GM23338 (cell line): Measurements from ENCODE around the gene RASL12. TPM values are rescaled to one million over a fixed set of nuclear protein-coding genes. Genes with fewer than 3 reads are reported as not detected.

Source experiments
- ATAC-seq: fragments of 200-7000 bp; cut with Tn5 transposase; 3 replicates; pipeline ENCODE4 v1.9.1; 2020
- DNase-seq: peaks from one replicate; pipeline ENCODE4 v3.0.0-alpha.2; 2015; ENCODE audit warnings: low spot score
- H2AFZ ChIP-seq: fragments of 200-600 bp; sonication (generic); 2 replicates; pipeline ENCODE4 v1.8.0; 2016; ENCODE audit warnings: antibody characterized with exemption, mild to moderate bottlenecking, moderate library complexity
- H3F3A ChIP-seq: fragments of 200-600 bp; sonication (generic); replicated peaks from 2 replicates; pipeline ENCODE4 v1.8.0; 2017; ENCODE audit warnings: antibody characterized with exemption, mixed run types, low read depth
- H3K27ac ChIP-seq: fragments of 200-600 bp; sonication (generic); 2 replicates; pipeline ENCODE4 v1.6.1; 2016; ENCODE audit warnings: low read depth
- H3K27me3 ChIP-seq: fragments of 200-600 bp; sonication (generic); 2 replicates; pipeline ENCODE4 v1.8.0; 2016; ENCODE audit warnings: mild to moderate bottlenecking, mixed run types, moderate library complexity; ENCODE audit not compliant: insufficient read depth
- H3K36me3 ChIP-seq: fragments of 200-600 bp; sonication (generic); 2 replicates; pipeline ENCODE4 v1.8.0; 2016; ENCODE audit warnings: mild to moderate bottlenecking; ENCODE audit not compliant: insufficient read depth
- H3K4me1 ChIP-seq: fragments of 200-600 bp; sonication (generic); 2 replicates; pipeline ENCODE4 v1.8.0; 2016; ENCODE audit warnings: mild to moderate bottlenecking, moderate library complexity; ENCODE audit not compliant: insufficient read depth
- H3K4me2 ChIP-seq: fragments of 200-600 bp; sonication (generic); 2 replicates; pipeline ENCODE4 v1.7.1; 2017; ENCODE audit warnings: mixed run types
- H3K4me3 ChIP-seq: fragments of 200-600 bp; sonication (generic); 2 replicates; pipeline ENCODE4 v1.6.1; 2016; ENCODE audit warnings: mixed run types
- H3K79me2 ChIP-seq: fragments of 200-600 bp; sonication (generic); replicated peaks from 2 replicates; pipeline ENCODE4 v1.8.0; 2017; ENCODE audit warnings: mild to moderate bottlenecking; ENCODE audit not compliant: insufficient read depth
- H3K9me2 ChIP-seq: fragments of 200-600 bp; sonication (generic); 2 replicates; pipeline ENCODE4 v1.8.0; 2017; ENCODE audit not compliant: insufficient read depth
- H4K20me1 ChIP-seq: fragments of 200-600 bp; sonication (generic); replicated peaks from 2 replicates; pipeline ENCODE4 v1.8.0; 2017; ENCODE audit warnings: mild to moderate bottlenecking; ENCODE audit not compliant: insufficient read depth
- H3K27ac Mint-ChIP-seq: 2 replicates; pipeline ENCODE4 v1.8.0; 2020; ENCODE audit warnings: inconsistent platforms, mild to moderate bottlenecking, moderate library complexity, mixed read lengths
- H3K27me3 Mint-ChIP-seq: 3 replicates; pipeline ENCODE4 v1.8.0; 2022; ENCODE audit warnings: low read depth, mild to moderate bottlenecking, moderate library complexity, mixed read lengths, inconsistent platforms; ENCODE audit not compliant: insufficient read depth, poor library complexity
- H3K36me3 Mint-ChIP-seq: 3 replicates; pipeline ENCODE4 v1.8.0; 2021; ENCODE audit warnings: low read depth, mild to moderate bottlenecking, inconsistent platforms, moderate library complexity, mixed read lengths
- H3K4me1 Mint-ChIP-seq: 3 replicates; pipeline ENCODE4 v1.8.0; 2020; ENCODE audit warnings: mild to moderate bottlenecking, inconsistent platforms, mixed read lengths
- H3K4me3 Mint-ChIP-seq: 3 replicates; pipeline ENCODE4 v1.8.0; 2021; ENCODE audit warnings: moderate library complexity, mild to moderate bottlenecking, inconsistent platforms, mixed read lengths
- H3K9me3 Mint-ChIP-seq: 3 replicates; pipeline ENCODE4 v1.8.0; 2020; ENCODE audit warnings: moderate library complexity, mild to moderate bottlenecking, inconsistent platforms, mixed read lengths
- ETS1 ChIP-seq: IDR thresholded peaks from 2 replicates; pipeline ENCODE4 v1.6.1; 2016; ENCODE audit warnings: antibody characterized with exemption
- EZH2 ChIP-seq: fragments of 200-600 bp; sonication (generic); IDR thresholded peaks from one replicate; pipeline ENCODE4 v1.8.0; 2017; ENCODE audit warnings: antibody characterized with exemption, mild to moderate bottlenecking, low read depth; ENCODE audit not compliant: unreplicated experiment
- EZH2phosphoT487 ChIP-seq: fragments of 200-600 bp; sonication (generic); IDR thresholded peaks from one replicate; pipeline ENCODE4 v1.8.1; 2018; ENCODE audit warnings: antibody characterized with exemption; ENCODE audit not compliant: unreplicated experiment
- JUNB ChIP-seq: IDR thresholded peaks from one replicate; pipeline ENCODE4 v1.6.1; 2016; ENCODE audit warnings: antibody characterized with exemption; ENCODE audit not compliant: unreplicated experiment
- NANOG ChIP-seq: IDR thresholded peaks from 2 replicates; pipeline ENCODE4 v1.6.1; 2016; ENCODE audit warnings: antibody characterized with exemption, borderline replicate concordance
- POLR2AphosphoS5 ChIP-seq: IDR thresholded peaks from 2 replicates; pipeline ENCODE4 v1.6.1; 2016; ENCODE audit warnings: antibody characterized with exemption, low read depth
- REST ChIP-seq: IDR thresholded peaks from one replicate; pipeline ENCODE4 v1.6.1; 2018; ENCODE audit warnings: antibody characterized with exemption; ENCODE audit not compliant: unreplicated experiment
- STAT1 ChIP-seq: IDR thresholded peaks from one replicate; pipeline ENCODE4 v1.6.1; 2016; ENCODE audit warnings: antibody characterized with exemption; ENCODE audit not compliant: unreplicated experiment
- ZNF114 ChIP-seq: fragments of 250-450 bp; sonication (Bioruptor Pico); IDR thresholded peaks from 2 replicates; pipeline ENCODE4 v1.5.0; 2020; ENCODE audit warnings: mild to moderate bottlenecking, moderate library complexity
- ZNF331 ChIP-seq: fragments of 250-450 bp; sonication (Bioruptor Pico); IDR thresholded peaks from 2 replicates; pipeline ENCODE4 v1.5.0; 2020; ENCODE audit warnings: low read depth, mild to moderate bottlenecking, moderate library complexity
- ZNF462 ChIP-seq: fragments of 250-450 bp; sonication (Bioruptor Pico); IDR thresholded peaks from 2 replicates; pipeline ENCODE4 v1.5.0; 2020; ENCODE audit warnings: mild to moderate bottlenecking, moderate library complexity
- polyA plus RNA-seq: library from polyadenylated mRNA; unstranded; fragments of >200 nt; fragmentation: Nextera tagmentation; extraction: Ambion mirVana; gene quantifications from 2 replicates; pipeline ENCODE4 v1.2.1, GENCODE V29; 2016
- total RNA-seq: library from RNA; depleted of rRNA; stranded (reverse); fragments of >200 nt; shearing (Covaris generic); gene quantifications from 2 replicates; pipeline ENCODE4 v1.2.3, GENCODE V29; 2014

The RASL12 gene
- total and polyA plus RNA-seq, 2 experiments from 2014 or later = 4.5 to 27.7 TPM

GRCh38 chr15:65105038-65105437 lies 37.2 kb upstream of the RASL12 start:
- H2AFZ ChIP-seq = no peak overlapping the region
- H3K9me3 Mint-ChIP-seq = no peaks in the 10 kb centered on the region
- no peaks in the 10 kb centered on the region for H3K79me2 ChIP-seq
- no peak overlapping the region for H3K4me2 ChIP-seq
- DNase-seq (no peak), ATAC-seq (no peak)
- H3K4me1 ChIP-seq = peaks cover 5% of the 10 kb centered on the region; the same call in 1 of the 2 replicates
- H3K4me3 Mint-ChIP-seq = no peak overlapping the region
- H4K20me1 ChIP-seq = no peaks in the 10 kb centered on the region; the same call in 1 of the 2 replicates
- peaks cover 4% of the 10 kb centered on the region; the same call in 1 of the 3 replicates for H3K4me1 Mint-ChIP-seq
- H3K27ac ChIP-seq = no peak overlapping the region
- no peak overlapping the region for H3K4me3 ChIP-seq
- H3K27me3 Mint-ChIP-seq = peaks cover 11% of the 10 kb centered on the region
- H3F3A ChIP-seq = no peaks in the 10 kb centered on the region
- H3K27me3 ChIP-seq = peaks cover 13% of the 10 kb centered on the region
- no peaks in the 10 kb centered on the region for H3K36me3 Mint-ChIP-seq
- H3K36me3 ChIP-seq = no peaks in the 10 kb centered on the region
- H3K9me2 ChIP-seq = no peaks in the 10 kb centered on the region
- no peak for TF ChIP-seq ETS1
- no peak for TF ChIP-seq STAT1
- no peak for TF ChIP-seq POLR2AphosphoS5
- TF ChIP-seq ZNF462 (CRISPR knock-in tag) = no peak
- no peak for TF ChIP-seq ZNF331 (CRISPR knock-in tag)
- TF ChIP-seq ZNF114 (CRISPR knock-in tag) = no peak
- no peak for TF ChIP-seq NANOG
- no peak for TF ChIP-seq EZH2phosphoT487
- no peak for TF ChIP-seq JUNB
- no peak for TF ChIP-seq EZH2
- TF ChIP-seq REST = no peak
- H3K27ac Mint-ChIP-seq = no peak overlapping the region
